DMS53 (cell line): Measurements from ENCODE around the gene RMI2.
"Not testable (repeated sequence)": the region's sequence is repeated elsewhere in the genome, so short reads cannot be mapped to it uniquely, and the experiment has no call there.

Source experiments
- DNase-seq: peaks from one replicate; lab custom pipeline; 2025; lab: John Stamatoyannopoulos, UW

The RMI2 gene

DNA sequence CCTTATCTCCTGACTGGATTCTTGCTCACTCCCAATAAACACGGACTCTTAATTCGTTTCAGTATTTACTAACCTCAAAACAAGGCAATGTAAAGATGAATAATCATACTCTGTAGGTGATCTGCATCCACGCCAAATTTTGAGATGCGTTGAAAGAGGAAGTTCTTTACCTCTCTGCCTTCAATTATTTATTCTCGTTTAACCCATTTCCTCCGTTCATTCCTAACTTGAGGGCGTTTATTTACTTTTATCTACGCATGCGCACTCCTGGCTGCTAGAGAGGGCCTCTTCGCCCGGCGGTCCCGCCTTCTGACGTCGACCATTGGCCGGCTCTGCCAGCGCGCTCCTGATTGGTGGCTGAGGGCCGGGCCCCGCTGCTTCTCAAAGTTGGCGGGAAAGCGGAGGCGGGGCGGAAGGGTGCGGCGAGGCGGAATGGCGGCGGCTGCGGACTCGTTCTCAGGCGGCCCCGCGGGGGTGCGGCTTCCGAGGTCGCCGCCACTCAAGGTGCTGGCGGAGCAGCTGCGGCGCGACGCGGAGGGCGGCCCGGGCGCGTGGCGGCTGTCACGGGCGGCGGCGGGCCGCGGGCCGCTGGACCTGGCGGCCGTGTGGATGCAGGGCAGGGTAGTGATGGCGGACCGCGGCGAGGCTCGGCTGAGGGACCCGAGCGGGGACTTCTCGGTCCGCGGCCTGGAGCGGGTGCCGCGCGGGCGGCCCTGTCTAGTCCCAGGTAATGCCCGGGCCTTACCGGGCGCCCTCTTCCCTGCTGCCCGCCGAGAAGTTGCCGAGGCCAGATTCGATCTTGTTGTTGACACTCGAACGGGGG lies at the start of gene RMI2:
RMI2 (plus strand) TSS at position 420 of the 823 bp plus-strand sequence; CDS start at position 433, 13 bp downstream.
- peak; percentile 96 for DNase-seq

DNA sequence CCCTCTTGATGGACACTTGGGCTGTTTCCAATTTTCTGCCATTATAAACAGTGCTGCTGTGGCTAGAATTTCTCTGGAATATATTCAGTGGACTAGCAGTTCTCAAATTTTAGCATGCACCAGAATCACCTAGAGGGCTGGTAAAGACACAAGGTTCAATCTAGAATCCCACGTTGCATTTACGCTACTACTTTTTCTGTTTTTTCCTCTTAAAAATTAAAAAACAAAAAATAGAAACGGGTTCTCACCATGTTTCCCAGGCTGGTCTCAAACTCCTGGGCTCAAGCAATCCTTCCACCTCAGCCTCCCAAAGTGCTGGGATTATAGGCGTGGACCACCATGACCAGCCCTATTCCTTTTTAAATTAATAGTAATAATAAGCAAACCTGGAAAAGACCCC lies 49.6 kb upstream of the RMI2 start:
- no peak for DNase-seq

DNA sequence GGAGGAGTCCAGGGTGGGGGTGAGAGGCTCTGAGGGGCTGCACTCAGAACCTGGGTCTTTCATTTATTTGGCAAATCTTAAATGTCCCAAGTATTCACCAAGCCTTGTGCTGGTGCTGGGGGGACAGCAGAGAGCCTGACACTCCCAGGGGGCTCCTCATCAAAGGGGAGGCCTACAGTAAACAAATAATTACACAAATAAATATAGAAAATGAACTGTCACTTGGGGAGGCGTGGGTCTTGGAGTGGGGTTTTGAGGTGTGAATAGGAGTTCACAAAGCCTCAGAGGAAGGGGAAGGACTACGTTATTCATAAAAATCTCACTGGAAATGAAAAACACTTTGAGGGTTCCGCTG lies 48.9 kb upstream of the RMI2 start:
- DNase-seq: no peak

GRCh38 chr16:11296706-11297491 lies 48.4 kb upstream of the RMI2 start:
- DNase-seq: no peak

DNA sequence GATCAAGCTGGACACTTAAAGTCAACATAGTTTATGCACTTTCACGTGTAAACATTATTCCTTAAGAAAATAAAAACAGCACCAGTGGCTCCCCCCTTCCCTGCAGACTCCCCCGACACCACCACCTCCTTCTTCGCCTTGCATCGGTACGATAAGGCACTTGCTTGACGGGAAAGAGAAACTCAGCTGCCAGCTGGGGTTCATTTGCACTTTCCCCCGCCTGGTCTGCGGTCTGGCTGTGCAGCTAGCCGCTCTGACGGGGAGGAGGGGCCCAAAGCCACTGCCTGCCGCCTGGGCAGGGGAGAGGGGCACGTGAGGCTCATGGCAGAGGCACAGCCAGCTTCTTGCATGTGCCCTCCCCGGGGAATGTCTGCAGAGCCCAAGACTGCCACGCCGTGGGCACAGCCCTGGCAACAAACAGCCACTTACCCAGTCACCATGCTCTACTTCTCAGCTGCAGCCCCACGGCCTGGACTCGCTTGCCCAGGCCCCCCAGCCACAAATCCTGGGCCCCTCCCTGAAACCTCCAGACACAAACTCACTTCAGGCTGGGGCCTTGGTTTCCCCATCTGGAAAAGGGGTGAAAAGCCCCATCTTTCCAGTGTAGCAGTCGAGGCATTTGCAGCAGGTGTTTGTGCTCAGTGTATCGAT lies 47.6 kb upstream of the RMI2 start:
- peak; percentile 69 for DNase-seq

DNA sequence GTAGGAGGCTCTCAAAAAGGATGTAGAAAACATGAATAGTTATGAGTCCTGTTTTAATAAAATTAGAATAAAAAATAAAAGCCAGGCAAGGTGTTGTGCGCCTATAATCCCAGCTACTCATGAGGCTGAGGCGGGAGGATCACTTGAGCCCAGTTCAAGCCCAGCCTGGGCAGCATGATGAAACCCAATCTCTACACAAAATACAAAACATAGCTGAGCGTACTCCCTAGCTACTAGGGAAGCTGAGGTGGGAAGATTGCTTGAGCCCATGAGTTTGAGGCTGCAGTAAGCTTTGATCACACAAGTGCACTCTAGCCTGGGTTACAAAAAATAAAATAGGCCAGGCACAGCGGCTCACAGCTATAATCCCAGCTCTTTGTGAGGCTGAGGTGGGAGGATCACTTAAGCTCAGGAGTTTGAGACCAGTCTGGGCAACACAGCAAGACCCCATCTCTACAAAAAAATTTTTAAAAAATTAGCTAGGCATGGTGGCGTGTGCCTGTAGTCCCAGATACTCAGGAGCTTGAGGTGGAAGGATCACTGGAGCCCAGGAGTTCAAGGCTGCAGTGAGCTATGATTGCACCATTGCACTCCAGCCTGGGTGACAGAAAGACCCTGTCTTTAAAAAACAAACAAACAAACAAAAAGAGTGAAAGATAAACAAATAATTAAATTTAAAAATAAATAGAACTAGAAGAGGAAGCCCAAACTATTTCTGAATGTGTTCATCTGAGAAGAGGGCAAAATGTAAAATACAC lies 46.9 kb upstream of the RMI2 start:
- DNase-seq: no peak

DNA sequence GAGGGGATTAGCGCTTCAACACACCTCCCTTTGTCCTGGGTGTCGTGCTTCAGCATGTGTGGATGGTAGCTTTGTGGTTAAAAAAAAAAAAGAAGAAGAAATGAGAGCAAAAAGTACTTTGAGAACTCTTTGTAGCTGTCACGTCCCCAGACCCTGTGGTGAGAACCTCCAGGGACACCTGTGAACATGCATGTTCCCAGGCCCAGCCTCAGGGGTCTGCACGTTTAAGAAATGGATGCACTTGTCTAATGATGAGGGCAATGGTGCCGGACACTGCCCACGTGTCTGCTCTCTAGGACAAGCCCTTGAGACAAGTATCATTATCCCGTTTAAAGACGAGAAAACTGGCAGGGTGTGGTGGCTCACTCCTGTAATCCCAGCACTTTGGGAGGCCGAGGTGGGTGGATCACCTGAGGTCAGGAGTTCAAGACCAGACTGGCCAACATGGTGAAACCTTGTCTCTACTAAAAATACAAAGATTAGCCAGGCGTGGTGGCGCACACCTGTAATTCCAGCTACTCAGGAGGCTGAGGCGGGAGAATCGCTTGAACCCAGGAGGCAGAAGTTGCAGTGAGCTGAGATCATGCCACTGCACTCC lies 46.2 kb upstream of the RMI2 start:
- not testable (repeated sequence) for DNase-seq

GRCh38 chr16:11299865-11300559 lies 45.2 kb upstream of the RMI2 start:
- no peak for DNase-seq

GRCh38 chr16:11300560-11300892 lies 44.7 kb upstream of the RMI2 start:
- DNase-seq: no peak

GRCh38 chr16:11301645-11302501 lies 43.4 kb upstream of the RMI2 start:
- DNase-seq: peak; percentile 7

DNA sequence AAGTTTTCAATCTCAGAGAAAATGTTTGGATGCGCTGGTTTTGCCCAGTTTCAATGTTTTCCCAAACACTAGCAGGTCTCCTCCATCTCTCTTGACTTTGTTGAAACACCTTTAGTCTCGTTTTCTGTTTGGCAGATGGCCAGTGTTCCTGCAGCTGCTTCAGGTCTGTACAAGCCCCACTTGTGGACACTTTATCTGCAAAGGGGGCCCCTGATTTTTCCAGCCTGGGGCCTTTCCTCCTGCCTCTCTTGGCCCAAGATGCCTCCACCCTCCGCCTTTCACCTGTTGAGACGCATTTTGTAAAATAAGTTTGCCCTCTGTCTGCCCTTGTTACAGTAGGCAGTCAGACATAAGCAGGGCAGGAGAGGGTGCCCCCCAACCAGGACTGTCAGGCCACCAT lies 42.3 kb upstream of the RMI2 start:
- DNase-seq: peak; percentile 79

GRCh38 chr16:11303405-11304138 lies 41.7 kb upstream of the RMI2 start:
- peak; percentile 85 for DNase-seq

DNA sequence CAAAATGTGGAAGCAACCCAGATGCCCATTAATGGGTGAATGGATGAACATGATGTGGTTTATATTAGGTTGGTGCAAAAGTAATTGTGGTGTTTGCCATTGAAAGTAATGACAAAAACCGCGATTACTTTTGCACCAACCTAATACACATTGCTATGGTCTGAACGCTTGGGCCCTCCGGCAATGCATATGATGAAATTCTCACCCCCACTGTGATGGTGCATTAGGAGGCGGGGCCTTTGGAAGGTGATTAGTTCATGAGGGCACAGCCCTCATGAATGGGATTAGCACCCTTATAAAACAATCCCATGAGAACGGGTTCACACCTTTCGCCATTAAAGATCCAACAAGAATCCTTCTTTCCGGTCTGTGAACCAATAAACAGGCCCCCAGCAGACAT lies 38.9 kb upstream of the RMI2 start:
- DNase-seq: no peak

GRCh38 chr16:11306997-11307638 lies 38.1 kb upstream of the RMI2 start:
- no peak for DNase-seq

GRCh38 chr16:11307639-11308492 lies 37.4 kb upstream of the RMI2 start:
- no peak for DNase-seq

DNA sequence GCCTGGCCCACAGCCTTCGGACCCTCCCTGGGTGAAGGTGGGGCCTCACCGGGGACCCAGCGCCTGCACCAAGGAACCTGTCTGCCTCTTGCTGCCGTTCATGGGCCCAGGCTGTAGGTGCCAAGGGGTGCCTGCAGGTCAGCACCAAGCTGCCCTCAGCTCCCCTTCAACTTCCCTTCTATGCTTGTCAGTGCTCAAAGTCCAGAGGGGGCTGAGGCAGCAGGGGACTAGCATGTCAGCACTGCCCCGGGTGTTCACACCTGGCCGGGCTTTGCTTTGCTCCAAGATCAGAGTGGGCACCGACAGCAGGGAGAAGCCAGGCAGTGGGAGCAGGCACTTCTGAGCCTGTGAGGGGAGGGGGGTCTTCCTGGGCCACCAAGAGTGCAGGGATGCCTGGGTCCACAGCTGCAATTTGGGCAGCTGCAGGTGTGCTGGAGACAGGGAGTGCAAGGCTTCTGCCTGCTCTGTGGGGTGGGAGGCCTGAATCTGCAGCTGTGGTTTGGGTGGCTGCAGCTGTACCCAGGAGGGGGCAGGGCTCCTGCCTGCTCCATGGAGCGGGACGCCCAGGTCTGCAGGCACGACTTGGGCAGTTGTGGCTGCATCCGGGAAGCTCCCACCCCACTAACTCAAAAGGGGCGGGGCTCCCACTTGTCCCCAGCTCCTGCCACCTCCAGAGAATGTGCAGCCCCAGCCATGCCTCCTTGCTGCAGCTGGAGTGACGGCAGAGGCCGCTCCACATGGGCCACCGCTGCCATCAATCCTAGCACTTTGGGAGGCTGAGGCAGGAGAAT lies 36.6 kb upstream of the RMI2 start:
- DNase-seq: peak; percentile 7
